HS-5 (cell line): Measurements from ENCODE around the gene PAX5.
A peak's percentile ranks its signal among the peaks of the same experiment; 100 is the strongest.
"Not testable (repeated sequence)": the region's sequence is repeated elsewhere in the genome, so short reads cannot be mapped to it uniquely, and the experiment has no call there.

Experiments
- DNase-seq: peaks from one replicate; pipeline ENCODE4 v3.0.0-alpha.2; 2012; ENCODE audit warnings: low read depth

The PAX5 gene

DNA sequence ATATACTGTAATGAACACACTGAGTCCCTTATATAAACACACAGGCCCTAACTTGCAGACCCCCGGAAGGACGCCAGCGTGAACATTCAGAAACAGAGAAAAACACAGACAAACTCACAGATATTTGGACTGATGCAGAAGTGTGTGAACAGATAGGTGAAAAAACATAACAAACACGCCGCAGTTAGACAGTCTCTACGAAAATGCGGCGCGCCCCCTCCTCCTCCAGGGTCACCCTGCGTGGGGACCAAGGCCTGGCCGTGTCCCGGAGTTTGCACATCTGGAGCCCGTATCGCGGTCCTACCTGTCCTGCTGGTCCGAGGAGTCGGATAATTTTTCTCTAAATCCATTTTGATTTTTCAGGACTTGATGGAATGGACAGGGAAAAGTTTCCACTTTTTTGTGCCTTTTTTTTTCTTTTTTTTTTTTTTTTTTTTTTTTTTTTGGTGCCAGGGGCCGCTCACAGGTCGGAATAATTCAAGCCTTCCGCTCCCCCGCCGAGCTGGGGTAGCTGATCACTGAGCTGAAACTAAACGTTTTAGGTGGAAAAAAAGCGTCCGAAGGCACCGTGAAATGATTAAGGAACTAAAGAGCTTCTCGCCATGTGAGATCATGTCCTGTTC is at the start of gene PAX5:
Gene PAX5 (minus strand): TSS at position 587 of the 623 bp plus-strand sequence. CDS start 237 bp downstream, at position 350.
- DNase-seq = no peak

DNA sequence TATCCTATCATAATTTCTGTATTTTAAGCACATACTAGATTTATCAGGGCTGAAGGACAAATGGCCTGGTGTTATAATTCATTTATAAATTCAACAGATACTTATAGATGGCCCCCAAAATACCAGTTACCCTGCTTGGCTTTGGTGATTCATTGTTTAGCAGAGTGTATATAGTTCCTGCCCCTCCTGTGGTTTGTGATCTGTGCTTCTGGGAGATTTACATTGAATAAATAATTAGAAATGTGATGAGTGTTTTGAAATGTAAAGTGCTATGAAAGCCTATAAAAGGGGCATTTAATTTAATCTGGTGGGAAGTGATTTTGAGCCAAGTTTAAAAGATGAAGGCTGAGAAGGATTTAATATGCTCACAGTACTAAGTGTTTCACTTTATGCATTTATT is 49.6 kb upstream of the PAX5 start:
- no peak for DNase-seq

DNA sequence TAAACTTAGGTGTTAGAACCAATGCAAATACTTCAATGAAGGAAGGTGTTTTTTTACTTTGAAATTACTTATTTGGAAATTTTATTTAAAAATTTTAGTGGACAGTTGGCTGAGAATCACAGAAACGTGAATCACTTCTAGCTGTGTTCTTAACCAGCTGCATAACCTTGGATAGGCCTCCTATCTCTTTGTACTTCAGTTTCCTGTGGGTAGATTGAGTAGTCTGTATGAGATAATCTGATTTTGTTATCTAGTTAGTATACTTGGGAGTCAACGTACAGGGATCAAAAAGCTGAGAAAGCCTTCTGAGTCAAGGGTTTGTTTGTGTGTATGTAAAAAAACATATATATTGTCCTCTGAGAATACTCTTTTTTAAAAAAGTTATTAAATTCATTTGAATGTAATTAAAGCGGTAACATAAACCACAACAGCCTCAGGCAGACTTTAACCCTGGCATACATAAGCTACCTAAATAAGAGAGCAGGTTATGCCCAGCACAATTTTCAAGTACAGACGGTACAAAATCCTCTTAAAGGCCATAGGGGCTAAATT is 48.2 kb upstream of the PAX5 start:
- no peak for DNase-seq

DNA sequence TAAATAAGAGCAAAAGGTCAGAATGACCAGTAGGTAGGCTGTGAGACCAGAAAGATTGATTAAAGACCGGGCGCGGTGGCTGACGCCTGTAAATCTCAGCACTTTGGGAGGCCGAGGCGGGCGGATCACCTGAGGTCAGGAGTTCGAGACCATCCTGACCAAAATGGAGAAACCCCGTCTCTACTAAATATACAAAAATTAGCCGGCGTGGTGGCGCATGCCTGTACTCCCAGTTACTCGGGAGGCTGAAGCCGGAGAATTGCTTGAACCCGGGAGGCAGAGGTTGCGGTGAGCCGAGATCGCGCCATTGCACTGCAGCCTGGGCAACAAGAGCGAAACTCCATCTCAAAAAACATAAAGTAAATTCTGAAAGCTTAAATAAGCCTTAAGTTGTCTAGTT is 47.4 kb upstream of the PAX5 start:
- not testable (repeated sequence) for DNase-seq

DNA sequence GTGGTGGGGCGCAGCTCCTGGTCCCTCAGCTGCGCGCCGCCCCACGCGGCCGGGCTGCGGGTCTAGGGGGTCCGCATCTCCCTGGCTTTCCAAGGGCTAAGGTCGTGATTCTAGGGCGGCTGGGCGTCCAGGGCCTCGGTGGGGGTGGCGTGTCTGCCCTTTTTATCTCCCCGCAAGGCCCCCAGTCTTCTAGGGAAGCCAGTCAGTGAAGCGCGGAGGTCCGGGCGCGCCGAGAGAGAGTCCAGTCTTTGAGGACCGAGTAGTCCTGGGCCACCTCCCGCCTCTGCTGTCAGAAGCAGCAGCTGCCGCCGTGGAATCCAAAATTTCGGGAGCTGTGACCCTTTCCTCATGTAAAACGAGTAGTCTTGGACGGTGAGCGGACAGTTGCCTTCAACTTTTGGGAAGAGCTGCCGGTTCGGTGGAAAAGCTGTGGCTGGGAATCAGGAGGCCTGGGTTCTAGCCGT is 46.1 kb upstream of the PAX5 start:
- DNase-seq = peak; percentile 11

DNA sequence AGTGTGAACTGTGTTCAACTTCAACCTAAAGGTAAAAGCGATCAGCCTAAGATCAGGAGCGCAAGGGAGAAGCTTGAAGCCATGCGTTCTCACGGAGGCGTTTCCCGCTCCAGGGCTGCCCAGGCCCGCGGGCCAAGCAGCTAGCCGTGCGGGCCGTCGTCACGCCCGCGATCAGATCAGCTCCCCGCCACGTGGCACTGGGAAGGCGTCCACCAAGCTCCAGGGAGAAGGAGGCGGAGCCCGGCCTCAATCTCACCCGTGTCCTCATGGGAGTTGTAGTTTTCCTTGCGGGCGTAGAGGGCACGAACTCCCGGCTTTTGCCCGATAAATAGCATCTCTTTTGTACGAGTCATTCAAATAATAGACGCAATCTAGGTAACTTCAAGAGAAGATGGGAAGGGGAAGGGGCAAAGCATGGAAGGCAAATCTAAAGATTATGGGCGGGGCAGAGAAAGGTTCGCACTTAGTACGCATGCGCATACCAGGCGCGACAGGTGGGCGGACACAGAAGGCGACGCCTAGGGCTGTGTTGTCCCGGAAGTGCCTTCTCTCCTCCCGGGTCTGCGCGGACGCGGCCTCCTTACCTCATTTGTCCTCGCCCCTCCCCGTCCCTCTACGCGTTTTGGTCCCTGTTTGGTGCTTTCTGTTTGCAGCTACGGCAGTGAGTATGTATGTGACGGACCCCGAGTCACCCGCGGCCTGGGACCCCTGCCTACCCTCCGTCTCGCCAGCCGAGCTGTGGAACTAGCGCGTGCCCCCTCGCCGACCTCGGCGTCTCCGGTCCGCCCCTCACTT is 45.5 kb upstream of the PAX5 start:
- peak; percentile 91 for DNase-seq

DNA sequence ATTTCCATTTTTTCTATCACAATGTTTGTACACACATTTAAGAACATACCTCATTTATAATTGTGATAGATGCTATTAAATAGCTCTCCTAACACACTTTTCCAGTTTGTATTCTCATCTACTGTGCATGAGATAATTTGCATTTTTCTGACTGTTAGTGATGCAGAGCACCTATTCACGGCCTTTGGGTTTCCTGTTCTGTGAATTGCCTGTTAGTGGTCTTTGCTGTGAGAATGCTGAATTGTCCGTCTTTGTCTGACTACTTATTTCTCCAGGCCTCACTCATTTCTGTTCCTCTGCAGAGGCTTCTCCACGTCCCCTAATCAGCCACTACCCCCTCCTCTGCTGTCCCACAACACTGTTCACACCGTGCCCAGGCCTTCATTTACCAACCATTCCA is 40.7 kb upstream of the PAX5 start:
- not testable (repeated sequence) for DNase-seq

DNA sequence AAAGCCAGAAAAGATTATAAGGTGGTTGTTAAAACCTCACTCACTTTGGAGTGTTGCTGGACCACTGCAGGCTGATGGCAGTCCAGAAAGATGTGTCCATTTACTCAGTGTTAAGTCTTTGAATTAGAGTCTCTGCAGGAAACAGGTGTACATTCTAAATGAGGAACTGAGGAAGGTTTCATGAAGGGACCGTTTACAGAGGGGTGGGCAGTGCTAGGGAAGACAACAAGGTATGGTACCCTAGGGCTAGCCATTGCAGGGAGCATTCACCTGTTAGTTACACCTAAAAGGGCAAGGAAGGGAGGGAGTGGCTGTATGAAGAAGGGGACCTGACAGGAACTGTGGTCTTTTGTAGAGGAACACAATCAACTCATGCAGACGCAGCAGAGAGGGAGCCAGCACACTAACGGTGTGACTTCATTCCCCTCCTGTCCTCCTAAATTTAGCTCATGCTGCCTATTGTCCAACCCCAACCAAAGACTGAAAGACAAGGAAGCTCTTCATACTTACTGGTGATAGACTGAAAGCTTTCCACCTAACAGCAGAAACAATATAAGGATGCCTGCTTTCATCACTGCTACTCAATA is 32.2 kb upstream of the PAX5 start:
- DNase-seq = no peak

DNA sequence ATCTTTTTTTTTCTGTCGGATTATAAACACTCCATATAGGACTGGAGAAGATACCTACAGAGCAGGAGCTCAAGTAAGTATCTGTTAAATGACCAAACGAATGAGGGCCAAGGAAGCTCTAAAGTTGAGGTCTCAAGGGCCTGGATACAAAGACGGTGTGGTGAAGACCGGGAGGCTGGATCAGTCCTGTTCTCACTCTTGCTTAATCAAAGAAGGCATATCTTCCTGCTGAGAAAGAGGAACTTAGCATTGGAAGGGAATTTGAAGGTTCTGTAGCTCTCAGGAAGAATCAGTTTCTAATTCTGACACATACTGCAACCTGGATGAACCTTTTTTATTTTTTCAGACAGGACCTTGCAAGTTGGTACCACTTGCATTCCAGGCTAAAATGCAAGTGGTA is 28.3 kb upstream of the PAX5 start:
- DNase-seq = no peak

DNA sequence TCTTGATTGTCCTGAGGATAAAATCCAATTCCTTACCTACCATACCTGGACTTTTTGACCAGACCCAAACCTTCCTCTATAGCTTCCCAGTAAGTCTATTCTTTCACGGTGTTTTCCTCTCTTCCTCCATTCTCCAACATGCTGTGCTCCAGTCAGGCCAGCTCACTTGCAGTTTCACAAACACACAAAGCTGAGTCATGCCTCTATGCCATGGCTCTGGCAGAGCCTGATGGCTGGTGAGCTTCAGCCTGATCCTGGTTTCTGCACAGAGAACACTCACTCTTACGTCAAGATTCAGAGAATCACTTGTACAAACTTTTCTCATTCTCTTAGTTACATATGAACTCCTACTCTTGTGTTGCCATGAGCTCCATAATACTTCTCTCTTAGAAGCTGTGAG is 27.7 kb upstream of the PAX5 start:
- DNase-seq = no peak

DNA sequence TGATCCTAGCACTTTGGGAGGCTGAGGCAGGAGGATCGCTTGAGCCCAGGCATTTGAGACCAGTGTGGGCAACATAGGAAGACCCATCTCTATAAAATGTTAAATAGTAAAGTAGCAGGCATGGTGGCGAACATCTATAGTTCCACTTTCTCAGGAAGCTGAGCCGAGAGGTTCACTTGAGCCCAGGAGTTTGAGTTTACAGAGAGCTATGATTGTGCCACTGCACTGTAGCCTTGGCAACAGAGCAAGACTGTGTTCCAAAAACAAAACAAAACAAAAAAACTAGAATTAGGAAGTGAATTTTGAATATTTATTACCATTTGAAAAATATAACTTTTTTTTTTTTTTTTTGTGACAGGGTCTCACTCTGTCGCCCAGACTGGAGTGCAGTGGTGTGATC is 26.8 kb upstream of the PAX5 start:
- no peak for DNase-seq

DNA sequence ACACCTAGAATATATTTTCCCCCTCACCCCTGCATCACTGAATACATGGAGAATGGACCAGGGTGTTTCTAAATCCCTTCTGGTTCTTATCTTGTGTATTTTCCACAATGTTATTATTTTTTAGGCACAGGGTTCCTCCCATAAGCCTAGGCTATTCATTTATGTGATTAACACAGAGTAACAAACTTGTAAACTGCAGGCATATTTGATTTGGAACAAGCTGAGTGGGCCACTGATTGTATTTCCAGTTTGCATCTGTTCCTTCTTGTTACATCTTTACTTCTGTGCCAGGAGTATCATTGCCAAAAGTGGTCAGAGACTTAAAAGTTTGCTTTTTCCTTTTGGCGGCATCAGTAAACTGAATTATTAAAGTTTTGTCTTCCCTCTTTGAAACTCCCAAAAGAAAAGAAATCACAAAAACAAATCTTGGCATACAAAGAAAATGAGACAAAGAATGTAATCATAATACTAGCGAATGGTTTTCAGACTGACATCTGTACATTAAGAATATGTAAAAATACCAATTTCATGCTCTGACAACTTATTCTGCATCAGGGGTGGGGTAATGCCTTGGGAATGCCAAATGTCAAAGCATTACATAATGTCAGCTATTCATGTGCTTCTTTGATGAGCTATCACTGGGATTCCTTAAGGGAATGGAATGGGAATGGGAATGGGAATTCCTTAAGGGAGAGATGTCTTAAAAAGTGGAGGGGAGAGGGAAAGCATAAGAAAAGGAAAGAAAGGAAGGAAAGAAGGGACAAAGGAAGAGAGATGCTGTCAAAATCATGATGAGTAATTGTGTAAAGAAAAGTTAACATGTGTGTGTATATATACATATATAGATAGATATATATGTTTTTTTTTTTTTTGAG is 22.2 kb upstream of the PAX5 start:
- DNase-seq = no peak

DNA sequence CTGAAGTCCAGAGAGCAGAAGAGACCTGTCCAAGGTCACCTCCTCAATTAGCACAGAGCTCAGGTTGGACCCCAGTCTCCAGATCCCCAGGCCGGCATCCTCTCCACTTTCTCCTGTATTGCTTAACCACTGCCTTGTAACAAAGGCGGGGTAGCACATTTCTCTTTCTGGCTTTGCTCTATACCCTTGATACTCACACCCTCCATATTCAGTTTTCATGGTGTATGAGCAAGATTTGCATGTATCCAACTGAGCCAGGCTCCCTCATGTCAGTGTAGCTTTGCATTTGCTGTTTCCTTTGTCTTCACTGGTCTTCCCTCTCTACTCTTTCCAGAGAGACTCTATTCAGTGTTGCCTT is 20.3 kb upstream of the PAX5 start:
- DNase-seq = not testable (repeated sequence)

DNA sequence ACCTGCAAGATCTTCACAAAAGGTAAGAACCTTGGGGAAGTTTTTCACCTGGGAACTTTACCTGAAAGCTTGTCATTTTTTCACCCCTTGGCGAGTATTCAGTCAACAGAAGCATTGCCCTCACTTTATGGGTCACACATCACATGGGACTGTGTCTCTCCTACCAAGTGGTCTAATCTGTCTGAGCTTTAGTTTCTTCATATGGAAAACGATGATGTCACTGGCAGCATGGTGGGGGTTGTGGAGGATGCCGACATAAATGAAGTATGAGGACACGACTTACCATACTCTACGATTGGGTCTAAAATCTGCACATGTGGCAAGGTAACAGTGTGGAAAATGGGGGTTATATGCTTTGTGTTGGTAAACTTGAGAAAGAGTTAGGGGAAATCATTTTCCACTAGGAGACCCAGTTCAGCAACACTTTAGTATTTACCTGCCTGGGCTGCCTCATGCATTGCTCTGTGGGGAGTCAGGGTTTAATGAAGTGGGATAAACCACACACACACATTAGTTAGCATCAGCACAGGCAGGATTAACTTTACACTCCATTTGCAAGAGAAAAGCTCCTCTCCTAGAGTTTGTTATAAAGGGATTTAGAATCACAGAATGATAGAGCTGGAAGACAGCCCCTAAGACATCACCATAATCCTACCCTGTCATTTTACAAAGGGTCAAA is 19.8 kb upstream of the PAX5 start:
- no peak for DNase-seq

DNA sequence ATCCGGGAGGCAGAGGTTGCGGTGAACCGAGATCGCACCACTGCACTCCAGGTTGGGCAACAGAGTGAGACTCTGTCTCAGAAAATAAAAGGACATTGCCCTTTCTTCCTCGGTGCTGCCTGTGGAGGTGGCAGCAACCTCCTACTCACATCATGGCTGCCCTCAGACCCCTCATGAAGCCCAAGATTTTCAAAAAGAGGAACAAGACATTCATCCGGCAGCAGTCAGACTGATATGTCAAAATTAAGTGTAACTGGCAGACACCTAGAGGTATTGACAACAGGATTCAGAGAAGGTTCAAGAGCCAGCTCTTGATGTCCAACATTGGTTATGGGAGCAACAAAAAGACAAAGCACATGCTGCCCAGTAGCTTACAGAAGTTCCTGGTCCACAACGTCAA is 12.6 kb upstream of the PAX5 start:
- DNase-seq = no peak

DNA sequence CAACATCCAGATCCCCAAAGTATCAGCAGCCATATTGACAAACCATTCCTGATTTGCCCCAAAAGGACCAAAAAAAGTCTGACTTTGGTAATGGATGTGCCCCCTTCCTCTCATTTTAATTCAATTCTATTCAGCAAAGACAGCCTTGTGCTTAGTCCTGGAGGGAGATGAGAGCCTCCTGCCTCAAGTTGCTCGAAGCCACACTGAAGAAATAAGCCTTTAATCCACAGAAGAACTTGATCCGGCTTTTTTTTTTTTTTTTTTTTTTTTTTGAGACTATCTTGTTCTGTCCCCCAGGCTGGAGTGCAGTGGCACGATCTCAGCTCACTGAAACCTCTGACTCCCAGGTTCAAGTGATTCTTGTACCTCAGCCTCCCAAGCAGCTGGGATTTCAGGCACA is 8.4 kb upstream of the PAX5 start:
- DNase-seq = no peak

DNA sequence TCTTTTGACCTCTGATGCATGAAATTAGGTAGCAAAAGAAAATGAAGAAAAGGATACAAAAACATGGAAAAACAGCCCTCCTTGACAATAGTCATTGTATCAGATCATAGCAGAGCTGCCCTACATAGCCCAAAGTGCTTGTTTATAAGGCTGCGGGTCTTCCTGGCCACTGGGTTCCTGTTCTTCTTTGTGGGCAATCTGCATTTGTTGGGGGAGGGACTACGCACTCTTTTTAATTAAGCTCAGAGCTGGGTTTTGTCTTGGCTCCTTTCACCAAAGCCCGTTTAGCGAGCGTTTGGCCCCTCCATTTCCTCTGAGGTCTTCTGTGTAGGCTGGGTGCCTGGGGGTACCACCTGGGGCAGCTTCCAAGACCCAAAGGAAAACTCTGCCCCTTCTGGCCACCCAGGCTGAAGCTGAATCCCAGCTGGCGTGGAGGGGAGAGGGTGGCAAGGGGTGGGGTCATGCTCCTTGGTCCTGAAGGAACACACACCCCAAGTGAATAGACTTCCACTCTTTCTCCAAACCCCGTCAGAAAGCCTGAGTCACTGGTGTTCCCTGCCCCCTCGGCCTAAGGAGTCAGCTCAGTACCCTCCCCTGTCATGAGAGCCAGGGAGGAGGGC is 6.5 kb upstream of the PAX5 start:
- no peak for DNase-seq

DNA sequence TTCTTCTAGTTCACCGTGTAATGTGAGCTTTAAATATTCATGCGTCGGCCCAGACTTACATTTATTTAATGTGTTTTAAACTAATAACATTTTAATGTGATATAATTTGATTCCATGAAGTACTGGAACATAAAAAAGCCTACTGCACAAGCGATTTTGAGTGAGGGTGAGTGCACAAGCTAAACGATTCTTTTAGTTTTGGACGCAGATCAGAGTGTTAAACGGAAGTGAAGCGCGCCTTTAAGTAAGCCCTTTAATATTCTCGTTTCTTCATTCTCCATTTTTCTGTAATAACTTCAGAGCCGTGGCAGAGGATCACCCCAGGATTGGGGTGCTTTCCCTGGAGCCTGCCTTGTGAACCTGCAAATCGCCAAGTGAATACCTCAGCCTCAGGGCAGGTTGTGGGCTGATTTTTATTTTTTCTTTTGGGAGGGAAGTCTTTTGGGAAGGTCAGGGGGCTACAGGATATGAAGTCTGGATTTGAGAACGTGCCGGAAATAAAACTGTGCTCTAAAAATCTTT is 4.9 kb upstream of the PAX5 start:
- no peak for DNase-seq

DNA sequence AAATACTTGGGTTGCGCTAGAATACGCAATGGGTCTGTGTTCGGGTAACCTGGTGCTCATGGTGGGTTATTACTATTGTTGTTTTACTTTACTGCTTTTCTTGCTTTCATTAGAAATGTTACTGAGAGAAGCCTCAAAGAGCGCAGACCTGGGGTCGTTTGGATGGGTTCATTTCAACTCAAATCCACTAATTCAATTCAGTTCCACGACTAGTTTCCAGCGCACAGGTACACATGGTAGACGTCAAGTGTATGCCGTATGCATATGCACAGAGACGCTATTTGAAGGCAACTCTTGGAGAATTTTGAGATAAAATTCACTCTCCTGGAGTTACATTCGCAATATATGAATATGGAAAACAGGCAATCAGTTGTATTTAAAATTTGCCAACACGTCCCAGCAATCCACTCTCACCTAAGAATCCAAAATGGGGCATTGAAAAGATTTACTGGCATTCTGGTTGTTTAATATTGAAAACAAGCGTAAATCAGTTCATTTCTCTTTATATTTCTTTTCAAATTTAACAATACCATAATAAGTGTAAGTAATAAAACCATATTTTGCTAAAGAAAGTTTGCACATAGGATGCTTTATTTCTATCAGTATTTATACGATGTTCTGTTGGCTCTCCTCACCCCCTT is 4.4 kb upstream of the PAX5 start:
- no peak for DNase-seq
